ENCODE results near the gene MERTK. TPM values are rescaled to one million over a fixed set of nuclear protein-coding genes. Genes with fewer than 3 reads are reported as not detected.

The MERTK gene
- total RNA-seq, 1 donor from 2014 or later, result 4.3 TPM

DNA sequence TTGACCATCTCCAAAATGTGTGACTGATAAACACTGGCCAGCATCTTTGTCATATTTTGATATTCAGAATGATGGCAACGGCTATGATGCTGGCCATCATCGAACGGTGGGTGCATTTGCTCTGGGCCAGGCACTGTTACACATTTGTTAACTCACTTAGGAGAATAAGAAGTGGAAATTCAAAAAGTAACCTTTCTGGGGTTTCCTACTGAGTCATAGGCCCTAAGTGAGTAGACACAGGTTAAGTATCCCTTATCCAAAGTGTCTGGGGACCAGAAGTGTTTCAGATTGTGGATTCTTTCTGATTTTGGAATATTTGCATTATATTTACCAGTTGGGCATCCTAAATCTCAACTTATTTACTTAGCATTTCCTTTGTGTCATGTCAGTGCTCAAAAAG lies 92.0 kb downstream of the MERTK start:
- no peak overlapping the region for H3K4me3 ChIP-seq (ENCODE audit: low read depth, low read length)
- DNase-seq (ENCODE audit: low read depth), result no peak
- TF ChIP-seq, protein P1, sequence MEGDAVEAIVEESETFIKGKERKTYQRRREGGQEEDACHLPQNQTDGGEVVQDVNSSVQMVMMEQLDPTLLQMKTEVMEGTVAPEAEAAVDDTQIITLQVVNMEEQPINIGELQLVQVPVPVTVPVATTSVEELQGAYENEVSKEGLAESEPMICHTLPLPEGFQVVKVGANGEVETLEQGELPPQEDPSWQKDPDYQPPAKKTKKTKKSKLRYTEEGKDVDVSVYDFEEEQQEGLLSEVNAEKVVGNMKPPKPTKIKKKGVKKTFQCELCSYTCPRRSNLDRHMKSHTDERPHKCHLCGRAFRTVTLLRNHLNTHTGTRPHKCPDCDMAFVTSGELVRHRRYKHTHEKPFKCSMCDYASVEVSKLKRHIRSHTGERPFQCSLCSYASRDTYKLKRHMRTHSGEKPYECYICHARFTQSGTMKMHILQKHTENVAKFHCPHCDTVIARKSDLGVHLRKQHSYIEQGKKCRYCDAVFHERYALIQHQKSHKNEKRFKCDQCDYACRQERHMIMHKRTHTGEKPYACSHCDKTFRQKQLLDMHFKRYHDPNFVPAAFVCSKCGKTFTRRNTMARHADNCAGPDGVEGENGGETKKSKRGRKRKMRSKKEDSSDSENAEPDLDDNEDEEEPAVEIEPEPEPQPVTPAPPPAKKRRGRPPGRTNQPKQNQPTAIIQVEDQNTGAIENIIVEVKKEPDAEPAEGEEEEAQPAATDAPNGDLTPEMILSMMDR (conservative IDR thresholded peaks at IDR 0.05; ENCODE audit: low read depth, low read length), result no peak

- TF ChIP-seq, protein P1 (conservative IDR thresholded peaks at IDR 0.05; ENCODE audit: low read depth, low read length), result no peak
- DNase-seq (ENCODE audit: low read depth), result no peak
- H3K4me3 ChIP-seq (ENCODE audit: low read depth, low read length), result no peak overlapping the region
Observed at GRCh38 chr2:111990856-111991255, 92.4 kb downstream of the MERTK start.

DNA sequence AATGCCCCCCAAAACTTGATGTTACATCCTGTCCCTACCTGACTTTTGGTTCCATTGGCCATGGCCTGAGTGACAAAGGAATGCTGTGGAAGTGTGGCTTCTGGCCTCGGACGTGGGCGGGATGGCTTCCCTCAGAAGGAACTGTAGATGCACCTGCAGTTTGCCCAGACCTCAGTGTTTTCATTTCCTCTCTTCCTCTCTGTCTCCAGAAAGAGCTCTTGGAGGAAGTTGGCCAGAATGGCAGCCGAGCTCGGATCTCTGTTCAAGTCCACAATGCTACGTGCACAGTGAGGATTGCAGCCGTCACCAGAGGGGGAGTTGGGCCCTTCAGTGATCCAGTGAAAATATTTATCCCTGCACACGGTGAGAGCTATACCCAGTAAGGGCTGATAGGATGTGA lies 95.6 kb downstream of the MERTK start:
- no peak for DNase-seq (ENCODE audit: low read depth)
- TF ChIP-seq, protein P1 (conservative IDR thresholded peaks at IDR 0.05; ENCODE audit: low read depth, low read length), result no peak
- H3K4me3 ChIP-seq (ENCODE audit: low read depth, low read length), result no peak overlapping the region

GRCh38 chr2:111995148-111995547 lies 96.7 kb downstream of the MERTK start:
- no peak for DNase-seq (ENCODE audit: low read depth)
- no peak overlapping the region for H3K4me3 ChIP-seq (ENCODE audit: low read depth, low read length)
- TF ChIP-seq, protein P1 (conservative IDR thresholded peaks at IDR 0.05; ENCODE audit: low read depth, low read length), result no peak

DNA sequence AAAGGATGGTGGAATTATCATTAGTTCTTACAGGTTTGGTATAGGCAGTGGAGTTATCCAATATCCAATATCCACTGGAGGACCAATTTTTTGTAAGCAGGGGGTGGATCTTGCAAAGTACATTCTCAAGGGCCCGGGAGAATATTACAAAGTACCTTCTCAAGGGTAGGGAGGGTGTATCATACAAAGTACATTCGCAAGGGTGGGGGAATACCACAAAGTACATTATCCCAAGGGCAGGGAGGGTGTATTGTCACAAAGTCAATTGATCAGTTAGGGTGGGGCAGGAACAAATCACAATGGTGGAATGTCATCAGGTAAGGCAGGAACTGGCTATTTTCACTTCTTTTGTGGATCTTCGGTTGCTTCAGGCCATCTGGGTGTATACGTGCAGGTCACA lies 101.4 kb downstream of the MERTK start:
- TF ChIP-seq, protein P1 (conservative IDR thresholded peaks at IDR 0.05; ENCODE audit: low read depth, low read length), result no peak
- no peak for DNase-seq (ENCODE audit: low read depth)
- H3K4me3 ChIP-seq (ENCODE audit: low read depth, low read length), result no peak overlapping the region

- no peak overlapping the region for H3K4me3 ChIP-seq (ENCODE audit: low read depth, low read length)
- no peak for DNase-seq (ENCODE audit: low read depth)
- TF ChIP-seq, protein P1 (conservative IDR thresholded peaks at IDR 0.05; ENCODE audit: low read depth, low read length), result no peak
Observed at GRCh38 chr2:112000399-112001135, 102.2 kb downstream of the MERTK start.

DNA sequence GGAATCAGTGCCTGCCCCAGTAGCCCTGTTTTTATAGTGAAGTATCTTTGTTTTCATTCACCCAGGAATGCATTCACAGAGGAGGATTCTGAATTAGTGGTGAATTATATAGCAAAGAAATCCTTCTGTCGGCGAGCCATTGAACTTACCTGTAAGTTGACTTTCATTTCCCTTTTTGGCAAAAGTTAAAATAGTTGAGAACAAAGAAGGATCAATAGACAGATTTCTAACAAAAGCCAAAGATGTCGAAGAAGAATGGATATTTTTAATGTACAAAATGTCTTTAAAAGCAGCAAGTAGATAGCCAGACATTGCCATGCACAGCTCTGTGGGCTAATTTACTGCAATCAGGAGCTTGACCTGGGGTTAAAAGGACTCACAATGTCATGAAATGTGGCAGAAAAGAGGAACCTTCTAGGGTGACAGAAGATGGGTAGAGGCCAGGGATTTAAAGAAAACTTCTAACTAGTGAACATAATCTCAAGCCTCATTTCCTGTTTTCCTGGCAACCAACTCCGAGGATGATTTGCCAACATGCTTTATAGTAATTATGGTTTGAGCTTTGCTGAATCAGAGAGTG lies 102.8 kb downstream of the MERTK start:
- TF ChIP-seq, protein P1 (conservative IDR thresholded peaks at IDR 0.05; ENCODE audit: low read depth, low read length), result no peak
- H3K4me3 ChIP-seq (ENCODE audit: low read depth, low read length), result no peak overlapping the region
- DNase-seq (ENCODE audit: low read depth), result no peak
